Measurements from ENCODE around the gene ZBTB21. TPM values are rescaled to one million over a fixed set of nuclear protein-coding genes. Genes with fewer than 3 reads are reported as not detected.

ZBTB21 gene
- total RNA-seq, 2 experiments from 2014 or later, result 30.7 to 32.9 TPM

DNA sequence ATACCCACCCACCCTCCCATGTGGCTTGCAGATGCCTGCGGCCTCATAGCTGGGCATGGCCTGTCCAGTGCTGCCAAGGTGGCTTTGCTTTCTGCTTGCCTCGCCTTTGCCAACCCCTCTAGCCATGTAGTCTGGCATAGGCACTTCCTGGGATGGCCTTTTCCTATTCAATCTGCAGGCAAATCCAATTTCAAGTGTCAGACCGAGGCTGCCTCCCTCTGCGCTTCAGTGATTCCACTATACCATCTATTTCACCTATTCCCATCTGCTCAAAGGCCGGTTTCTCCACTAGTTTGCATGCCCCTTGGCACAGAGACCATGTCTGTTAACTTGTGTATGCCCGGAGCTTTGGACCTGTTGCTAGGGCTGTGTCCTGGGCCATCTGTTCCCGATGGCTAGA lies 3.8 kb upstream of the ZBTB21 start:
- H3K4me3 Mint-ChIP-seq, result no peak overlapping the region
- ChIA-PET CTCF (interaction anchor here (0.6 kb wide), 1 partner anchor 39 kb away, joined by 3 read pairs; no protein-coding TSS in a partner anchor), POLR2A (no interaction called here)
- no peak overlapping the region for H3K27ac Mint-ChIP-seq
- ATAC-seq (no peak), DNase-seq (no peak)
- no peaks in the 10 kb centered on the region for H3K4me1 Mint-ChIP-seq
- intact Hi-C loops (cut with DNase I, micrococcal nuclease), result loop anchor here (5.0 kb wide), 3 partner anchors 103 to 587 kb away; partner anchors contain the start of gene MX1 (in 1 of the 2)
- H3K9me3 Mint-ChIP-seq (ENCODE audit: low read depth), result peaks cover 6% of the 10 kb centered on the region
- H3K36me3 Mint-ChIP-seq (ENCODE audit: low read depth), result peaks cover 5% of the 10 kb centered on the region
- no peaks in the 10 kb centered on the region for H3K27me3 Mint-ChIP-seq

DNA sequence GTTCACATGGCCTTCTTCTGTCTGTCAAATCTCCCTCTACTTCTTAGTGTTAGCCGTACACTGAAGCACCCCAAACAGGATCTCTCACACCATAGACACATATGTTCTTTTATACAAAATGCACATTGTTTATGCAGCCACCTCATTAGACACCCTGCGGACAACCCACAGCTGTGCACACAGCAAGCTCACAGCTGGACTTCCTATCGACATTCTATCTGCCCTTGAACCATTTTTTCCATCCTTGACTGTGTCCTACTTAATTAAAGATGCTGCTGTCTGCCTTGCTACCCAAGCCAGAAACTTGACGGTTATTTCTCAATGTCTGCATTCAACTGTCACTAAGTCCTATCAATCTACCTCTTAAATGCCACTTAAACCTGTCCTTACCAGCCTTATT lies 3.2 kb upstream of the ZBTB21 start:
- Mint-ChIP-seq H3K4me3 (no peak overlapping the region), H3K36me3 (ENCODE audit: low read depth) (peaks cover 8% of the 10 kb centered on the region), H3K27ac (no peak overlapping the region), H3K9me3 (ENCODE audit: low read depth) (peaks cover 6% of the 10 kb centered on the region), H3K4me1 (no peaks in the 10 kb centered on the region), H3K27me3 (no peaks in the 10 kb centered on the region)
- ATAC-seq (no peak), DNase-seq (no peak)
- intact Hi-C loops (cut with DNase I, micrococcal nuclease), result loop anchor here (5.0 kb wide), 3 partner anchors 104 to 586 kb away; partner anchors contain the start of gene MX1 (in 1 of the 2)
- CTCF ChIA-PET, result interaction anchor here (0.6 kb wide), 1 partner anchor 38 kb away, joined by 3 read pairs; no protein-coding TSS in a partner anchor
- POLR2A ChIA-PET, result no interaction called here

DNA sequence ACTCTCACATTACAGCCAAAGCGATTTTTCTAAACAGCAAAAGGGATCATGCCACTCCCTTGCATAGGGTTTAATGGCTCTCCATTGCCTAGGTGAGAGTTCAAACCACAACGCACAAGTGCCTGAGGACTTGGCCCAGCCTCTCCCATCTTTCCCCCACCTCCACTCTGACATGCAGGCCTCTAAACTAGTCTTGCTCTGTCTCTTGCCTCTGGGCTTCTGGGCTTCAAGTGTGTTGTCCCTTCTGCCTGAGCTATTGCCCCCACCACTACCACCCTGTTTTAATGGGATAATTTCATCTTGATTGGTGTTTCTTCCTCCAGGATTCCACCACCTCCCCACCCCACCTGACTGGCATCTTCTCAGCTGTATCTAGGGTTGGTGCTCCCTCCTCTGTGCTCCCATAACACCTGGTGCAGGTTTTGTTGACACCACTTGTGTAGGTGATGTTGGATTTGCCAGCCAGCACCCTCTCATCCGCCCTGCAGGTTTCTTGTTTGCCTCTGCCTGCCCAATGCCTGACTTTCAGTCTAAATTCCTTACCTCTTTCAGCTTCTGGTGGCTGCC lies 2.7 kb upstream of the ZBTB21 start:
- no peak overlapping the region for H3K27ac Mint-ChIP-seq
- peaks cover 6% of the 10 kb centered on the region for H3K9me3 Mint-ChIP-seq (ENCODE audit: low read depth)
- ChIA-PET POLR2A (no interaction called here), CTCF (no interaction called here)
- H3K4me1 Mint-ChIP-seq, result peaks cover 3% of the 10 kb centered on the region
- no peaks in the 10 kb centered on the region for H3K27me3 Mint-ChIP-seq
- ATAC-seq (no peak), DNase-seq (no peak)
- no peak overlapping the region for H3K4me3 Mint-ChIP-seq
- H3K36me3 Mint-ChIP-seq (ENCODE audit: low read depth), result peaks cover 10% of the 10 kb centered on the region
- intact Hi-C loops (cut with DNase I, micrococcal nuclease), result loop anchor here (5.0 kb wide), 3 partner anchors 104 to 586 kb away; partner anchors contain the start of gene MX1 (in 1 of the 2)

DNA sequence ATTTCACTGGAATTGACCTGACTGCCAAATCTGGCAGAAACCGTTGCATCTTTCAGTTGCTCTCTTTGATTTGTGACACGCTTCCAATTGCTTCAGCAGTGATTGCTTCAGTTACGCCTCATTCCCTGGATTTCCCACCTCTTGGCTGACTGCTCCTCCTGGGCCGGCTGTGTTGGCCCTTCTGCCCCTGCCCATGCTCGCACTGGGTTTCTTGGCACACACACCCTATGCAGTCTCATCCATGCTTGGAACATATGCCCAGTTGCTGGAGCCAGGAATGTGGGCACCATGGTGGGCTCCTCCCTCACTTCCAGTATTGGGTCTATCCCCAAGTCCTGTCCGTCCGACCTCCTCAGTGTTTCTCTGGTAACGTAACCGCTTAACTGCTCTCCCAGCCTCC lies 2.2 kb upstream of the ZBTB21 start:
- Mint-ChIP-seq H3K4me3 (peak overlapping the region; percentile 3), H3K27ac (no peak overlapping the region), H3K27me3 (no peaks in the 10 kb centered on the region), H3K36me3 (ENCODE audit: low read depth) (peaks cover 15% of the 10 kb centered on the region), H3K9me3 (ENCODE audit: low read depth) (peaks cover 6% of the 10 kb centered on the region), H3K4me1 (peaks cover 8% of the 10 kb centered on the region)
- DNase-seq (no peak), ATAC-seq (no peak)
- ChIA-PET CTCF (interaction anchor here (0.9 to 1.3 kb wide), 2 partner anchors 88 to 95 kb away, joined by 3 to 4 read pairs; no protein-coding TSS in a partner anchor), POLR2A (no interaction called here)
- intact Hi-C loops (cut with DNase I, micrococcal nuclease), result loop anchor here (5.0 kb wide), 3 partner anchors 105 to 585 kb away; partner anchors contain the start of gene MX1 (in 1 of the 2)

DNA sequence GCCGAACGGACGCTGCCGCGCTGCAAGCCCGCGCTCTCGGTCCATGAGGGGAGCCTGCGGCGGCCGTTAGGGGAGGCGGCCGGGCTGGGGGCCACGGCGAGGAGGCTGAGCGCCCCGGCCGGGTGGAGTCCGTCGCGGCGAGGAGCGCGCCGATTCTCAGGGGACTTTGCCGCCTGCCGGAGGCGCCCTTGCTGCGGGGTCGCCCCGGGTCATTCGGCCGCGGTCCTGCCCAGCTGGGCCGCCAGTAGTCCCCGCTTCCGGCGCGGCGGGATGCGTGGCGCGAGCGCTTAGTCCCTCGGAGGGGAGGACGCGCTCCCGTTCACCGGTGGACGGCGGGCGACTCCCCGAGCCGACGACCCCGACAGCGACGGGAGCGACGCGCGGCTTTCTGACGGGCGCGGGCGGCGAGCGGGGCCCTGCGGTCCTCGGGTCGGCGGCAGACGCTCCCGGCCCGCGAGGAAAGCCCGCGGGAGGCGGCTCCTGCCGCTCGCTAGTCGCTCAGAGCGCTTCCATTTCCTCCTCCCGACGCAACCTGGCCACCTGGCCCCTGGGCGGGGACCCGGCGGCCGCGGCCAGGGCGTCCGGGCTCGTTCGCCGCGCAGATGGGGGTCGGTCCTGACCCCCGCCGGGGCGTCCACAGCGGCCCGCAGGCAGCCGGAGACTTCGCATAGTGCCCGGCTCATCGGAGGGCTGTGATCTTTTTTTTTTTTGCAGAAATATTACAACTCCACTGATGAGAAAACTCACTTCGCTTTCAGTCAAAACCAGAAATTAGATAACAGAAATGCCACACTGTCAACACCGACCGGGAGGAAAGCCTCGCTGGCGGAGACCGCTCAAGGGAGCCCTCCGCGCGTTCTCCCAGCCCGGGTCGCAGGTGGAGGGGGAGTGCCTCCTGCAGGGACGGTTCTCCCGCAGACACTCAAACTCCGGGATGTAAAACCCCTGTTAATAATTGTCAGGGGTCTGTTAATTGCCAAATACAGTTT lies 641 bp upstream of the ZBTB21 start:
- H3K27me3 Mint-ChIP-seq, result no peaks in the 10 kb centered on the region
- H3K9me3 Mint-ChIP-seq (ENCODE audit: low read depth), result peaks cover 6% of the 10 kb centered on the region
- H3K4me3 Mint-ChIP-seq, result peak overlapping the region; percentile 93
- peak overlapping the region; percentile 84 for H3K27ac Mint-ChIP-seq
- peak; percentile 61 for DNase-seq
- CTCF ChIA-PET, result interaction anchor here (0.6 to 1.3 kb wide), 3 partner anchors 85 to 103 kb away, joined by 3 to 4 read pairs (median 4); no protein-coding TSS in a partner anchor
- peaks cover 26% of the 10 kb centered on the region for H3K36me3 Mint-ChIP-seq (ENCODE audit: low read depth)
- POLR2A ChIA-PET, result interaction anchor here (0.6 to 0.7 kb wide), 2 partner anchors 18 to 106 kb away, joined by 5 to 11 read pairs; no protein-coding TSS in a partner anchor
- no peak for ATAC-seq
- H3K4me1 Mint-ChIP-seq, result peaks cover 19% of the 10 kb centered on the region
- intact Hi-C loops (cut with DNase I, micrococcal nuclease), result loop anchor here (1.0 to 5.0 kb wide), 13 partner anchors 8 to 648 kb away; partner anchors contain the start of genes MX1 (in 1 of the 2), MX2 (in 1 of the 2), PRDM15 (in 1 of the 2) and RIPK4 (in 1 of the 2)

DNA sequence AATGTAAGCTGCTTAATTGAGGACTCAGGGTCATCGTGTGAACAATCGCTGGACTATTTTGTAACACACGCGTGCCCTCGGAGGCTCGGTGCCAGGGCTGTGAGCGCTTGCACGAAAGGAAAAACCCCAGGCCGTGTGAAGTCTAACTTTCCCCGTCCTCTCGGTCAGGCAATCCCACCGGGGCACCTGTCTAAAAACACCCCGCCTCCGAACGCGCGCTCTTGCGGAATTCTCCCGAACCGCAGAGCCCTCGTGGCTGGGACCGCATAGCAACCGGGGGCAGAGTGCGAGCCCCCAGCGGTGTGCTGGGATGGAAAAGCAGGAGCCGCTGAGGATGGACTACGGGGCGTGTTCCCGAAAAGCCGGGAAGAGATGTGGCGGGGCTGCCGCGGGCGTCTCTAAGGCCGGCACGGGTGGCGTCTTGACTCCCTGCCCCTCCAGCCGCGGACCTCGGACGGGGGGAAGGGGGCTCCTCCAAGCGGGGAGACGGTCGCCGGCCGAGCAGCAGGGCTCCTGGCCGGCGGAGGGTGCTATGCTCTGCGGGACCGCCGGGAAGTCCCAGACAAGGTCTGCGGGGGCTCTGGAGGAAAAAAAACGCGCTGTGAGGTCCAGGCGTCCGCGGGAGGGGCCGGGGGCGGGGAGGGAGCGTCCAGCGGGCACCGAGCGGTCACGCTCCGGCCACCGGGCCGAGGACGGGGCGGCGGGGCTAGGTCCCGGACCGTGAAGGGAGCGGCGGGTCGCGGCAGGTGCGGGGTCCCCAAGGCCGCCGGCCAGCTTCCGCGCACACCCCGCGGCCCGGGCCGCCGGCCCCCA lies 936 bp downstream of the ZBTB21 start:
- ChIA-PET POLR2A (interaction anchor here (0.7 kb wide), 1 partner anchor 71 kb away, joined by 3 read pairs; no protein-coding TSS in a partner anchor), CTCF (interaction anchor here (0.6 to 0.9 kb wide), 4 partner anchors 55 to 409 kb away, joined by 3 to 4 read pairs (median 3); no protein-coding TSS in a partner anchor)
- DNase-seq (peak; percentile 70), ATAC-seq (peak; percentile 2)
- Mint-ChIP-seq H3K27ac (peak overlapping the region; percentile 91), H3K9me3 (ENCODE audit: low read depth) (no peaks in the 10 kb centered on the region), H3K4me3 (peak overlapping the region; percentile 93), H3K4me1 (peaks cover 35% of the 10 kb centered on the region), H3K27me3 (no peaks in the 10 kb centered on the region), H3K36me3 (ENCODE audit: low read depth) (peaks cover 33% of the 10 kb centered on the region)
- intact Hi-C loops (cut with DNase I, micrococcal nuclease), result loop anchor here in 1 of 2 experiments (1.0 to 10.0 kb wide), 3 partner anchors 54 to 226 kb away; partner anchors contain the start of gene PRDM15

DNA sequence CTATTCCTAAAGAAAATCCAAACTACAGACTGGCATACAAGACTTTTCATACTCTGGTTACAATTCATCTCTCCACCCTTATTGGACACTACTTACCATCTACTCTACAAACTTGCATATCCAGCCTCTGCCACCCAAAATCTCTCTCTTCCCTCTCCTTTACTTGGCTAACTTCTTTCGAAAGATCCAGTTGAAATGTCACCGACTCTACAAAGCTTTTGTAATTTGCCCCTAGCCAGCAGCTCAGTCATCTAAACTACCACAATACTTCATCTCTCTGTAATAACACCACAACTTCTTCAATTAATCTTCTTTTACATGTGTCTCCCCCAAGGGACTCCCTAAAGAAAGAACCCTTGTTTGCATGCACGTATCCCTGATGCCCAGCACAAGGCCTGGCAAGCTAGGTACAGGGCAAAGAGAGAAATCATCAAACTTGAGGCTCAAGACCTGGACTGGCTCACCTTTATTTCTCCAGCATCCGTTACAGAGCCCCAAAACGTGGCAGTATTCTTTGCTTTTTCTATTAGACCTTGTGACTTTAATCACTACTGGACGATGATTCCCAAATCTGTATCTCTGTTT lies 2.7 kb downstream of the ZBTB21 start:
- no peak overlapping the region for H3K27ac Mint-ChIP-seq
- H3K9me3 Mint-ChIP-seq (ENCODE audit: low read depth), result no peaks in the 10 kb centered on the region
- H3K36me3 Mint-ChIP-seq (ENCODE audit: low read depth), result peaks cover 31% of the 10 kb centered on the region
- intact Hi-C loops (cut with DNase I, micrococcal nuclease), result loop anchor here in 1 of 2 experiments (5.0 to 10.0 kb wide), 2 partner anchors 130 to 227 kb away; partner anchors contain the start of gene PRDM15
- peaks cover 51% of the 10 kb centered on the region for H3K4me1 Mint-ChIP-seq
- no peak for ATAC-seq
- peak overlapping the region; percentile 3 for H3K4me3 Mint-ChIP-seq
- DNase-seq, result no peak
- no peaks in the 10 kb centered on the region for H3K27me3 Mint-ChIP-seq
- CTCF ChIA-PET, result interaction anchor here (0.7 to 1.5 kb wide), 4 partner anchors 50 to 226 kb away, joined by 3 read pairs; no protein-coding TSS in a partner anchor
- POLR2A ChIA-PET, result interaction anchor here (0.6 to 2.1 kb wide), 4 partner anchors 50 to 141 kb away, joined by 3 to 4 read pairs (median 3); no protein-coding TSS in a partner anchor

DNA sequence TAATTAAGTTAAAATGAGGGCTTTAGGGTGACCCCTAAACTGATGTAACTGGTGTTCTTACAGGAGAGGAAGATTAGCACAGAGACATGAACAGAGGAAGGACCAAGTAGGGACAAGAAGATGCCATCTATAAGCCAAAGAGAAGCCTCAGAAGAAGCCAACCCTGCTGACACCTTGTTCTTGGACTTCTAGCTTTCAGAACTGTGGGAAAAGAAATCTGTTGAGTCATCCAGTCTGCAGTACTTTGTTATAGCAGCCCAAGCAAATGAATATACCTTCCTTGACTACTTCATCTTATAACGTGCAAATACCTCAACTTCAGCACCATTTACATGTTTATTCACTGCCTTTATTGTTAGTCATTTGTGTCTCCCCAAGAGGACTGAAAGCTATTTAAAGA lies 3.4 kb downstream of the ZBTB21 start:
- ATAC-seq (no peak), DNase-seq (no peak)
- H3K4me1 Mint-ChIP-seq, result peaks cover 57% of the 10 kb centered on the region
- no peak overlapping the region for H3K27ac Mint-ChIP-seq
- no peak overlapping the region for H3K4me3 Mint-ChIP-seq
- H3K9me3 Mint-ChIP-seq (ENCODE audit: low read depth), result no peaks in the 10 kb centered on the region
- intact Hi-C loops (cut with DNase I, micrococcal nuclease), result loop anchor here in 1 of 2 experiments (5.0 to 10.0 kb wide), 2 partner anchors 129 to 228 kb away; partner anchors contain the start of gene PRDM15
- ChIA-PET CTCF (interaction anchor here (1.0 to 2.6 kb wide), 5 partner anchors 80 to 227 kb away, joined by 3 to 8 read pairs (median 3); no protein-coding TSS in a partner anchor), POLR2A (interaction anchor here (0.6 to 2.1 kb wide), 5 partner anchors 51 to 226 kb away, joined by 3 to 5 read pairs (median 3); no protein-coding TSS in a partner anchor)
- H3K36me3 Mint-ChIP-seq (ENCODE audit: low read depth), result peaks cover 37% of the 10 kb centered on the region
- H3K27me3 Mint-ChIP-seq, result no peaks in the 10 kb centered on the region

DNA sequence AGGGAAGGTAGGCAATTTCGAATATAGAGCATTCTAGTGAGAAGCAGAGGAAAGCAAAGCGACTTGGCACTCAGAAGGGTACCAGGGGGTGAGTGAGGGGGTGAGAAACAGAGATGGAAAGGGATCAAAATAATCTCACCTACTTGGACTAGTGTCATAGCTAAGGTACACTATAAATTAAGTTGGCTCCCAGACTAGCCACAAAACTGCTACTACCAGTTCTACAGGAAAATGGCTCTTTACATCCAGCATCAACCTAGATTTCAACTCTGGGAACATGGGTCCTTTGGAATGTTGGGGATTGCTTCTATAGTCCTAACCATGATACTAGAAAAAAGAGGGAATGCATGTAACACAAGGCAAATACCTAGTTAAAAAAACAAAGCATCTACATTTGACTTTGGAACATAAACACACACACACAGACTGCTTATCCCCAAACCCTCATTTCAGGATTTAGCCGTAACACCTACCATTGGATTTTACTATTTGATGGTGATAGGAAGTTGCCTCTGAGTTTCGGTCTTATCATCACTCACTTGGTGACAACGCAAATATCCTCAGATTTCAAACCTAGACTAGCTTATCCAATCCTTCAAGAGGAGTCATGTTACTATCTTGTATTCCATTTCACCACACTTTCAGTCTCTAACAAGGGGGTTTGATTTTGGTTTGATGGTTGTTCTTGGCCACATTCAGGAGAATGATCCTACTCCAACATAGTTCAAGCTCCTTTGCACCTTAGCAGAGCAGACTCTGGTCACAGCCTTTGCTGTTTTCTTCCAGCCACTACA lies 5.6 kb downstream of the ZBTB21 start:
- Mint-ChIP-seq H3K27me3 (no peaks in the 10 kb centered on the region), H3K36me3 (ENCODE audit: low read depth) (peaks cover 52% of the 10 kb centered on the region), H3K27ac (peak overlapping the region; percentile 52), H3K9me3 (ENCODE audit: low read depth) (no peaks in the 10 kb centered on the region), H3K4me1 (peaks cover 68% of the 10 kb centered on the region), H3K4me3 (no peak overlapping the region)
- DNase-seq (no peak), ATAC-seq (no peak)
- ChIA-PET CTCF (interaction anchor here (1.3 to 2.6 kb wide), 3 partner anchors 38 to 103 kb away, joined by 3 to 8 read pairs (median 6); no protein-coding TSS in a partner anchor), POLR2A (no interaction called here)
- intact Hi-C loops (cut with DNase I, micrococcal nuclease), result loop anchor here (5.0 to 10.0 kb wide), 6 partner anchors 47 to 418 kb away; partner anchors contain the start of gene PRDM15 (in 1 of the 2)

Data from activated CD4-positive, alpha-beta T cell treated with anti-CD3 and anti-CD28 coated beads for 36 hours (primary cell).